Astrocyte (in vitro differentiated cells and primary cell): ENCODE results near the gene UTP14A. TPM values are rescaled to one million over a fixed set of nuclear protein-coding genes. Genes with fewer than 3 reads are reported as not detected.

ENCODE experiments used
- DNase-seq: peaks from one replicate; pipeline ENCODE4 v3.0.0-alpha.2; 2010; ENCODE audit warnings: low read depth
- FAIRE-seq: peaks from 2 replicates; lab custom pipeline; 2011; peaks lifted over from hg19 to GRCh38; lab: Jason Lieb, UNC
- H2AFZ ChIP-seq: 2 replicates; pipeline ENCODE4 v1.6.0; 2012; ENCODE audit warnings: low read depth, low read length, inconsistent platforms
- H3K27ac ChIP-seq: 2 replicates; pipeline ENCODE4 v1.5.1; 2011; ENCODE audit warnings: low read depth, low read length, inconsistent platforms
- H3K27me3 ChIP-seq: 2 replicates; pipeline ENCODE4 v1.6.0; 2011; ENCODE audit warnings: low read length, inconsistent platforms; ENCODE audit not compliant: insufficient read depth
- H3K36me3 ChIP-seq: 2 replicates; pipeline ENCODE4 v1.5.1; 2011; ENCODE audit warnings: low read length, inconsistent platforms; ENCODE audit not compliant: insufficient read depth
- H3K4me1 ChIP-seq: 2 replicates; pipeline ENCODE4 v1.5.1; 2011; ENCODE audit warnings: low read length, inconsistent platforms; ENCODE audit not compliant: insufficient read depth
- H3K4me2 ChIP-seq: 2 replicates; pipeline ENCODE4 v1.6.0; 2012; ENCODE audit warnings: low read length, inconsistent platforms
- H3K4me3 ChIP-seq: 2 replicates; pipeline ENCODE4 v1.5.1; 2011; ENCODE audit warnings: low read depth, mild to moderate bottlenecking, low read length, inconsistent platforms; ENCODE audit not compliant: insufficient read depth
- H3K79me2 ChIP-seq: 2 replicates; pipeline ENCODE4 v1.6.0; 2012; ENCODE audit warnings: mild to moderate bottlenecking, low read length, inconsistent platforms; ENCODE audit not compliant: insufficient read depth
- H3K9ac ChIP-seq: 2 replicates; pipeline ENCODE4 v1.6.0; 2012; ENCODE audit warnings: mild to moderate bottlenecking, low read length, inconsistent platforms
- H3K9me3 ChIP-seq: 2 replicates; pipeline ENCODE4 v1.5.1; 2012; ENCODE audit warnings: low read depth, mild to moderate bottlenecking, low read length, inconsistent platforms; ENCODE audit not compliant: insufficient read depth
- H4K20me1 ChIP-seq: 2 replicates; pipeline ENCODE4 v1.6.0; 2012; ENCODE audit warnings: low read length, inconsistent platforms; ENCODE audit not compliant: insufficient read depth
- H3K27ac Mint-ChIP-seq: one replicate; pipeline ENCODE4 v1.8.0; 2021; ENCODE audit warnings: mild to moderate bottlenecking, mixed read lengths; ENCODE audit not compliant: unreplicated experiment
- H3K27me3 Mint-ChIP-seq: one replicate; pipeline ENCODE4 v1.8.0; 2021; ENCODE audit warnings: low read depth, mixed read lengths; ENCODE audit not compliant: unreplicated experiment
- H3K36me3 Mint-ChIP-seq: one replicate; pipeline ENCODE4 v1.8.0; 2021; ENCODE audit warnings: low read depth, mixed read lengths; ENCODE audit not compliant: unreplicated experiment
- H3K4me1 Mint-ChIP-seq: one replicate; pipeline ENCODE4 v1.8.0; 2021; ENCODE audit warnings: low read depth, mixed read lengths; ENCODE audit not compliant: unreplicated experiment
- H3K4me3 Mint-ChIP-seq: one replicate; pipeline ENCODE4 v1.8.0; 2021; ENCODE audit warnings: mild to moderate bottlenecking, moderate library complexity, mixed read lengths; ENCODE audit not compliant: unreplicated experiment
- H3K9me3 Mint-ChIP-seq: one replicate; pipeline ENCODE4 v1.8.0; 2021; ENCODE audit warnings: mild to moderate bottlenecking, mixed read lengths; ENCODE audit not compliant: unreplicated experiment
- CTCF ChIP-seq: IDR thresholded peaks from 2 replicates; pipeline ENCODE4 v1.5.1; 2011; ENCODE audit warnings: low read depth, mild to moderate bottlenecking, inconsistent platforms, low read length, moderate library complexity; ENCODE audit not compliant: insufficient read depth
- EZH2 ChIP-seq: IDR thresholded peaks from 2 replicates; pipeline ENCODE4 v1.6.1; 2012; ENCODE audit warnings: mild to moderate bottlenecking, low read length, inconsistent platforms; ENCODE audit not compliant: insufficient read depth
- total RNA-seq: library from RNA; stranded (reverse); gene quantifications from 2 replicates; pipeline ENCODE4 v1.2.1, GENCODE V29; 2021

UTP14A gene
- total RNA-seq, 1 donor from 2014 or later, result 22.2 TPM

GRCh38 chrX:129961180-129962083, 55.5 kb downstream of the UTP14A start:
- no peaks in the 10 kb centered on the region for H4K20me1 ChIP-seq
- no peak overlapping the region for H3K9ac ChIP-seq
- Mint-ChIP-seq H3K4me3 (no peak overlapping the region), H3K4me1 (no peaks in the 10 kb centered on the region), H3K27ac (no peak overlapping the region), H3K27me3 (peaks cover 4% of the 10 kb centered on the region), H3K9me3 (no peaks in the 10 kb centered on the region), H3K36me3 (no peaks in the 10 kb centered on the region)
- peaks cover 3% of the 10 kb centered on the region for H3K4me1 ChIP-seq
- no peaks in the 10 kb centered on the region for H3K9me3 ChIP-seq
- H3K36me3 ChIP-seq, result no peaks in the 10 kb centered on the region
- H3K27ac ChIP-seq, result no peak overlapping the region
- no peak for FAIRE-seq
- TF ChIP-seq CTCF (no peak), EZH2 (no peak)
- DNase-seq, result no peak
- H3K4me3 ChIP-seq, result no peak overlapping the region
- H3K4me2 ChIP-seq, result peak overlapping the region; percentile 57
- H3K79me2 ChIP-seq, result no peaks in the 10 kb centered on the region
- H2AFZ ChIP-seq, result peak overlapping the region; percentile 56
- H3K27me3 ChIP-seq, result no peaks in the 10 kb centered on the region

GRCh38 chrX:129963729-129964128, 57.8 kb downstream of the UTP14A start:
- H3K4me3 ChIP-seq, result no peak overlapping the region
- H3K9ac ChIP-seq, result no peak overlapping the region
- no peaks in the 10 kb centered on the region for H3K79me2 ChIP-seq
- FAIRE-seq (peak; percentile 66), DNase-seq (no peak)
- no peak overlapping the region for H3K27ac Mint-ChIP-seq
- peaks cover 3% of the 10 kb centered on the region for H3K4me1 ChIP-seq
- no peak overlapping the region for H2AFZ ChIP-seq
- H3K27me3 Mint-ChIP-seq, result peaks cover 4% of the 10 kb centered on the region
- H3K36me3 ChIP-seq, result no peaks in the 10 kb centered on the region
- H3K9me3 ChIP-seq, result no peaks in the 10 kb centered on the region
- H3K27me3 ChIP-seq, result no peaks in the 10 kb centered on the region
- TF ChIP-seq CTCF (no peak), EZH2 (no peak)
- no peak overlapping the region for H3K4me3 Mint-ChIP-seq
- no peaks in the 10 kb centered on the region for H3K9me3 Mint-ChIP-seq
- H3K4me1 Mint-ChIP-seq, result no peaks in the 10 kb centered on the region
- H4K20me1 ChIP-seq, result no peaks in the 10 kb centered on the region
- no peak overlapping the region for H3K27ac ChIP-seq
- H3K36me3 Mint-ChIP-seq, result no peaks in the 10 kb centered on the region
- no peak overlapping the region for H3K4me2 ChIP-seq

- no peaks in the 10 kb centered on the region for H3K9me3 ChIP-seq
- H3K4me3 ChIP-seq, result no peak overlapping the region
- no peak overlapping the region for H3K27ac ChIP-seq
- no peak overlapping the region for H2AFZ ChIP-seq
- H3K4me2 ChIP-seq, result no peak overlapping the region
- Mint-ChIP-seq H3K27ac (no peak overlapping the region), H3K27me3 (peaks cover 4% of the 10 kb centered on the region), H3K4me1 (no peaks in the 10 kb centered on the region), H3K36me3 (no peaks in the 10 kb centered on the region), H3K4me3 (no peak overlapping the region), H3K9me3 (no peaks in the 10 kb centered on the region)
- H3K4me1 ChIP-seq, result no peaks in the 10 kb centered on the region
- no peaks in the 10 kb centered on the region for H3K79me2 ChIP-seq
- no peaks in the 10 kb centered on the region for H3K27me3 ChIP-seq
- H4K20me1 ChIP-seq, result no peaks in the 10 kb centered on the region
- no peak overlapping the region for H3K9ac ChIP-seq
- no peak for TF ChIP-seq CTCF
- TF ChIP-seq EZH2, result no peak
- no peak for DNase-seq
- peak; percentile 62 for FAIRE-seq
- no peaks in the 10 kb centered on the region for H3K36me3 ChIP-seq
Measured at GRCh38 chrX:129965166-129965565, 59.2 kb downstream of the UTP14A start.
